Astrocyte of the spinal cord (primary cell): ENCODE data around the gene NDOR1.

Experiments
- DNase-seq: peaks from one replicate; pipeline ENCODE4 v3.0.0; 2011; ENCODE audit warnings: low read depth, low spot score
- H3K4me3 ChIP-seq: 2 replicates; pipeline ENCODE4 v1.5.1; 2011; ENCODE audit warnings: low read depth, mild to moderate bottlenecking, low read length, moderate library complexity
- CTCF ChIP-seq: IDR thresholded peaks from 2 replicates; pipeline ENCODE4 v1.5.1; 2012; ENCODE audit warnings: low read depth, mild to moderate bottlenecking, low read length, inconsistent platforms
- in situ Hi-C: cut with HindIII; loops from 2 replicates; pipeline ENCODE4 v1.10.0; 2017; ENCODE audit warnings: low sequenced_read_pairs

NDOR1 gene

GRCh38 chr9:137178939-137179630 lies 26.4 kb upstream of the NDOR1 start:
- in situ Hi-C loops: no loop called here
- TF ChIP-seq CTCF: no peak
- no peak overlapping the region for H3K4me3 ChIP-seq
- no peak for DNase-seq

- DNase-seq: no peak
- H3K4me3 ChIP-seq: no peak overlapping the region
- TF ChIP-seq CTCF: no peak
- in situ Hi-C loops: no loop called here
These were observed 25.7 kb upstream of the NDOR1 start for GRCh38 chr9:137179761-137180160.

GRCh38 chr9:137180491-137180890 lies 25.0 kb upstream of the NDOR1 start:
- TF ChIP-seq CTCF: no peak
- in situ Hi-C loops: no loop called here
- H3K4me3 ChIP-seq: no peak overlapping the region
- DNase-seq: no peak

GRCh38 chr9:137181680-137182079 lies 23.8 kb upstream of the NDOR1 start:
- no peak overlapping the region for H3K4me3 ChIP-seq
- DNase-seq: no peak
- TF ChIP-seq CTCF: no peak
- in situ Hi-C loops: no loop called here

GRCh38 chr9:137182836-137183235 lies 22.7 kb upstream of the NDOR1 start:
- no peak overlapping the region for H3K4me3 ChIP-seq
- no peak for DNase-seq
- in situ Hi-C loops: no loop called here
- TF ChIP-seq CTCF: no peak

GRCh38 chr9:137183980-137184595 lies 21.4 kb upstream of the NDOR1 start:
- in situ Hi-C loops: no loop called here
- DNase-seq: no peak
- H3K4me3 ChIP-seq: no peak overlapping the region
- TF ChIP-seq CTCF: no peak
